Activated B cell treated with CpG ODN at 0.5 μM for 24 hours (primary cell): ENCODE measurements around the gene PARP6. TPM values are rescaled to one million over a fixed set of nuclear protein-coding genes. Genes with fewer than 3 reads are reported as not detected.
A peak's percentile ranks its signal among the peaks of the same experiment; 100 is the strongest.

Experiments
- ATAC-seq: fragments of 200-7000 bp; cut with Tn5 transposase; one replicate; pipeline ENCODE4 v1.10.0; 2021; ENCODE audit warnings: low read depth, mild to moderate bottlenecking, moderate library complexity
- CTCF ChIA-PET: fragments of 350-600 bp; sonication (Branson Sonifier 250); formaldehyde crosslinking; loops from one replicate; lab custom pipeline; 2021; ENCODE audit warnings: antibody characterized with exemption; lab: Charles Lee
- POLR2A ChIA-PET: fragments of 350-600 bp; sonication (Branson Sonifier 250); formaldehyde crosslinking; loops from one replicate; lab custom pipeline; 2021; ENCODE audit warnings: antibody characterized with exemption; lab: Charles Lee
- DNase-seq: peaks from one replicate; pipeline ENCODE4 v3.0.0; 2022
- H3K27ac Mint-ChIP-seq: one replicate; pipeline ENCODE4 v1.8.0; 2020; ENCODE audit warnings: mixed read lengths
- H3K27me3 Mint-ChIP-seq: one replicate; pipeline ENCODE4 v1.8.0; 2021; ENCODE audit warnings: mixed read lengths
- H3K36me3 Mint-ChIP-seq: one replicate; pipeline ENCODE4 v1.8.0; 2021; ENCODE audit warnings: low read depth, mixed read lengths
- H3K4me1 Mint-ChIP-seq: one replicate; pipeline ENCODE4 v1.8.0; 2021; ENCODE audit warnings: mixed read lengths
- H3K4me3 Mint-ChIP-seq: one replicate; pipeline ENCODE4 v1.8.0; 2020; ENCODE audit warnings: mild to moderate bottlenecking, mixed read lengths
- H3K9me3 Mint-ChIP-seq: one replicate; pipeline ENCODE4 v1.8.0; 2020; ENCODE audit warnings: mixed read lengths
- CTCF ChIP-seq: fragments of 200-600 bp; IDR thresholded peaks from one replicate; pipeline ENCODE4 v1.8.0; 2022; ENCODE audit warnings: antibody characterized with exemption, mild to moderate bottlenecking
- intact Hi-C: fragments of 100-400 bp; cut with micrococcal nuclease; formaldehyde crosslinking; loops from one replicate; pipeline ENCODE4 v1.15.1; 2024
- total RNA-seq: library from RNA; stranded (reverse); gene quantifications from 2 replicates; pipeline ENCODE4 v1.2.3, GENCODE V29; 2022

PARP6 gene
- total RNA-seq, 1 donor from 2014 or later: 81.4 TPM

GRCh38 chr15:72197460-72198355 lies 74.6 kb downstream of the PARP6 start, which contains the start of gene GRAMD2A:
Gene GRAMD2A, minus strand, starts transcription at chr15:72197787.
- Mint-ChIP-seq H3K4me3 (peak within 1 kb of the TSS; percentile 76), H3K36me3 (peaks cover 47% of the 10 kb centered on the region), H3K27me3 (peaks cover 24% of the 10 kb centered on the region), H3K4me1 (peaks cover 18% of the 10 kb centered on the region), H3K27ac (peak within 1 kb of the TSS; percentile 50), H3K9me3 (no peaks in the 10 kb centered on the region)
- ATAC-seq: peak; percentile 66
- POLR2A ChIA-PET: interaction anchor here (1.1 to 4.5 kb wide), 4 partner anchors 19 to 33 kb away, joined by 3 to 52 read pairs (median 7); partner anchors contain the start of gene PKM
- CTCF ChIA-PET: interaction anchor here (0.6 to 4.5 kb wide), 5 partner anchors 29 to 115 kb away, joined by 3 to 47 read pairs (median 4); no protein-coding TSS in a partner anchor
- no peak for TF ChIP-seq CTCF
- peak; percentile 30 for DNase-seq
- intact Hi-C loops: loop anchor here (10.0 kb wide), 2 partner anchors 277 to 477 kb away; partner anchors contain the start of gene ARIH1

- Mint-ChIP-seq H3K27ac (no peak overlapping the region), H3K27me3 (peaks cover 24% of the 10 kb centered on the region), H3K4me3 (peak overlapping the region; percentile 74), H3K9me3 (no peaks in the 10 kb centered on the region), H3K36me3 (peaks cover 40% of the 10 kb centered on the region), H3K4me1 (peaks cover 18% of the 10 kb centered on the region)
- no peak for DNase-seq
- ChIA-PET CTCF (no interaction called here), POLR2A (interaction anchor here (1.3 to 4.5 kb wide), 3 partner anchors 20 to 34 kb away, joined by 3 to 52 read pairs (median 8); partner anchors contain the start of gene PKM)
- TF ChIP-seq CTCF: no peak
- no peak for ATAC-seq
- intact Hi-C loops: loop anchor here (10.0 kb wide), 2 partner anchors 278 to 478 kb away; partner anchors contain the start of gene ARIH1
These were observed 75.3 kb downstream of the PARP6 start for GRCh38 chr15:72197041-72197459.

GRCh38 chr15:72196409-72197040 lies 75.8 kb downstream of the PARP6 start:
- DNase-seq (no peak), ATAC-seq (no peak)
- no peak overlapping the region for H3K27ac Mint-ChIP-seq
- H3K27me3 Mint-ChIP-seq: peaks cover 24% of the 10 kb centered on the region
- intact Hi-C loops: loop anchor here (10.0 kb wide), 2 partner anchors 278 to 478 kb away; partner anchors contain the start of gene ARIH1
- H3K4me1 Mint-ChIP-seq: peaks cover 15% of the 10 kb centered on the region
- no peaks in the 10 kb centered on the region for H3K9me3 Mint-ChIP-seq
- CTCF ChIA-PET: no interaction called here
- POLR2A ChIA-PET: interaction anchor here (1.0 to 1.3 kb wide), 2 partner anchors 21 to 65 kb away, joined by 3 to 4 read pairs; no protein-coding TSS in a partner anchor
- peaks cover 36% of the 10 kb centered on the region for H3K36me3 Mint-ChIP-seq
- TF ChIP-seq CTCF: no peak
- H3K4me3 Mint-ChIP-seq: peak overlapping the region; percentile 32

GRCh38 chr15:72195101-72195511 lies 77.2 kb downstream of the PARP6 start:
- H3K9me3 Mint-ChIP-seq: no peaks in the 10 kb centered on the region
- intact Hi-C loops: loop anchor here (10.0 kb wide), 2 partner anchors 280 to 480 kb away; partner anchors contain the start of gene ARIH1
- peaks cover 22% of the 10 kb centered on the region for H3K36me3 Mint-ChIP-seq
- ChIA-PET CTCF (no interaction called here), POLR2A (no interaction called here)
- DNase-seq: no peak
- peaks cover 30% of the 10 kb centered on the region for H3K27me3 Mint-ChIP-seq
- H3K4me1 Mint-ChIP-seq: peaks cover 14% of the 10 kb centered on the region
- H3K27ac Mint-ChIP-seq: no peak overlapping the region
- no peak for ATAC-seq
- no peak overlapping the region for H3K4me3 Mint-ChIP-seq
- no peak for TF ChIP-seq CTCF
